Measurements from ENCODE around the gene INPP5A. TPM values are rescaled to one million over a fixed set of nuclear protein-coding genes. Genes with fewer than 3 reads are reported as not detected.
"Not testable (repeated sequence)": the region's sequence is repeated elsewhere in the genome, so short reads cannot be mapped to it uniquely, and the experiment has no call there.

Gene INPP5A
- polyA plus RNA-seq, 6 donors from 2014 or later, result 1.3 to 6.7 (median 2.1) TPM

GRCh38 chr10:132677096-132677472 lies 139.5 kb downstream of the INPP5A start:
- H3K27me3 Mint-ChIP-seq, result no peaks in the 10 kb centered on the region
- no peak overlapping the region for H3K4me3 Mint-ChIP-seq
- H3K27ac Mint-ChIP-seq, result no peak overlapping the region
- H3K36me3 Mint-ChIP-seq, result peaks cover 10 to 16% of the 10 kb centered on the region in 2 donors
- DNase-seq (no peak), ATAC-seq (ENCODE audit: low read depth in 2 of 2) (no peak)
- H3K4me1 Mint-ChIP-seq, result peaks cover 13 to 32% (median 21%) of the 10 kb centered on the region in 3 donors
- no peaks in the 10 kb centered on the region for H3K9me3 Mint-ChIP-seq

- no peaks in the 10 kb centered on the region for H3K27me3 Mint-ChIP-seq
- no peak overlapping the region for H3K4me3 Mint-ChIP-seq
- H3K36me3 Mint-ChIP-seq, result peaks cover 11 to 14% of the 10 kb centered on the region in 2 donors
- no peak overlapping the region for H3K27ac Mint-ChIP-seq
- ATAC-seq (ENCODE audit: low read depth in 2 of 2) (no peak), DNase-seq (no peak)
- peaks cover 13 to 28% (median 21%) of the 10 kb centered on the region in 3 donors for H3K4me1 Mint-ChIP-seq
- H3K9me3 Mint-ChIP-seq, result no peaks in the 10 kb centered on the region
Measured at GRCh38 chr10:132677473-132678227, 140.1 kb downstream of the INPP5A start.

- H3K36me3 Mint-ChIP-seq, result peaks cover 11% of the 10 kb centered on the region in 2 donors
- peak overlapping the region in 2 of 6 donors; percentile 49 to 90 for H3K27ac Mint-ChIP-seq
- no peaks in the 10 kb centered on the region for H3K9me3 Mint-ChIP-seq
- H3K4me1 Mint-ChIP-seq, result peaks cover 19 to 29% (median 24%) of the 10 kb centered on the region in 3 donors
- DNase-seq, result no peak
- no peaks in the 10 kb centered on the region for H3K27me3 Mint-ChIP-seq
- no peak for ATAC-seq (ENCODE audit: low read depth in 2 of 2)
- no peak overlapping the region for H3K4me3 Mint-ChIP-seq
Measured at GRCh38 chr10:132678436-132679216, 141.0 kb downstream of the INPP5A start.

- Mint-ChIP-seq H3K4me3 (no peak overlapping the region), H3K27ac (peak overlapping the region in 1 of 6 donors; percentile 89), H3K4me1 (peaks cover 22 to 32% (median 28%) of the 10 kb centered on the region in 3 donors), H3K9me3 (no peaks in the 10 kb centered on the region), H3K36me3 (peaks cover 11% of the 10 kb centered on the region in 2 donors), H3K27me3 (no peaks in the 10 kb centered on the region)
- ATAC-seq (ENCODE audit: low read depth in 2 of 2) (no peak), DNase-seq (no peak)
Measured at GRCh38 chr10:132679217-132679595, 141.6 kb downstream of the INPP5A start.

GRCh38 chr10:132679640-132680039 lies 142.1 kb downstream of the INPP5A start:
- H3K4me3 Mint-ChIP-seq, result no peak overlapping the region
- H3K4me1 Mint-ChIP-seq, result peaks cover 26 to 35% (median 32%) of the 10 kb centered on the region in 3 donors
- H3K27me3 Mint-ChIP-seq, result no peaks in the 10 kb centered on the region
- peaks cover 11% of the 10 kb centered on the region in 2 donors for H3K36me3 Mint-ChIP-seq
- no peak overlapping the region for H3K27ac Mint-ChIP-seq
- ATAC-seq (ENCODE audit: low read depth in 2 of 2) (no peak), DNase-seq (no peak)
- no peaks in the 10 kb centered on the region for H3K9me3 Mint-ChIP-seq

- H3K4me1 Mint-ChIP-seq, result peaks cover 33 to 44% (median 34%) of the 10 kb centered on the region in 3 donors
- not testable (repeated sequence) for H3K27me3 Mint-ChIP-seq; ATAC-seq (ENCODE audit: low read depth in 2 of 2); H3K27ac Mint-ChIP-seq; DNase-seq; H3K9me3 Mint-ChIP-seq; H3K4me3 Mint-ChIP-seq
- H3K36me3 Mint-ChIP-seq, result peaks cover 6 to 11% of the 10 kb centered on the region in 2 donors
Measured at GRCh38 chr10:132680741-132681140, 143.2 kb downstream of the INPP5A start.

- ATAC-seq (ENCODE audit: low read depth in 2 of 2) (no peak), DNase-seq (no peak)
- H3K36me3 Mint-ChIP-seq, result peaks cover 6 to 11% of the 10 kb centered on the region in 2 donors
- no peaks in the 10 kb centered on the region for H3K27me3 Mint-ChIP-seq
- peak overlapping the region in 2 of 6 donors; percentile 24 to 68 for H3K27ac Mint-ChIP-seq
- peak overlapping the region in 1 of 8 donors; percentile 68 for H3K4me3 Mint-ChIP-seq
- peaks cover 29 to 44% (median 34%) of the 10 kb centered on the region in 3 donors for H3K4me1 Mint-ChIP-seq
- H3K9me3 Mint-ChIP-seq, result no peaks in the 10 kb centered on the region
Measured at GRCh38 chr10:132681858-132682755, 144.5 kb downstream of the INPP5A start.

GRCh38 chr10:132684164-132684891 lies 146.7 kb downstream of the INPP5A start:
- Mint-ChIP-seq H3K4me3 (peak overlapping the region in 3 of 8 donors; percentile 3 to 72 (median 27)), H3K9me3 (peaks cover 0 to 2% (median 0%) of the 10 kb centered on the region in 7 donors)

GRCh38 chr10:132685101-132685891 lies 147.7 kb downstream of the INPP5A start:
- Mint-ChIP-seq H3K36me3 (peaks cover 6 to 21% of the 10 kb centered on the region in 2 donors), H3K27me3 (no peaks in the 10 kb centered on the region), H3K4me1 (peaks cover 27 to 33% (median 33%) of the 10 kb centered on the region in 3 donors), H3K27ac (peak overlapping the region; percentile 13 to 73 (median 56)), H3K9me3 (peaks cover 0 to 2% (median 0%) of the 10 kb centered on the region in 7 donors), H3K4me3 (peak overlapping the region in 6 of 8 donors; percentile 10 to 72 (median 42))
- DNase-seq, result peak; percentile 41
- peak; percentile 92 to 96 for ATAC-seq (ENCODE audit: low read depth in 2 of 2)

More at GRCh38 chr10:132684164-132684891, 146.7 kb downstream of the INPP5A start:
- no peaks in the 10 kb centered on the region for H3K27me3 Mint-ChIP-seq
- DNase-seq (no peak), ATAC-seq (ENCODE audit: low read depth in 2 of 2) (peak in 1 of 2 donors; percentile 10)
- peak overlapping the region in 3 of 6 donors; percentile 42 to 77 (median 53) for H3K27ac Mint-ChIP-seq
- peaks cover 28 to 35% (median 33%) of the 10 kb centered on the region in 3 donors for H3K4me1 Mint-ChIP-seq
- peaks cover 6 to 19% of the 10 kb centered on the region in 2 donors for H3K36me3 Mint-ChIP-seq

- H3K36me3 Mint-ChIP-seq, result peaks cover 10 to 29% of the 10 kb centered on the region in 2 donors
- H3K9me3 Mint-ChIP-seq, result peaks cover 0 to 2% (median 0%) of the 10 kb centered on the region in 7 donors
- peaks cover 27 to 37% (median 33%) of the 10 kb centered on the region in 3 donors for H3K4me1 Mint-ChIP-seq
- H3K4me3 Mint-ChIP-seq, result no peak overlapping the region
- ATAC-seq (ENCODE audit: low read depth in 2 of 2), result no peak
- no peaks in the 10 kb centered on the region for H3K27me3 Mint-ChIP-seq
- H3K27ac Mint-ChIP-seq, result no peak overlapping the region
- no peak for DNase-seq
Measured at GRCh38 chr10:132685921-132686680, 148.5 kb downstream of the INPP5A start.

GRCh38 chr10:132687181-132687892 lies 149.8 kb downstream of the INPP5A start:
- Mint-ChIP-seq H3K4me1 (peaks cover 26 to 35% (median 29%) of the 10 kb centered on the region in 3 donors), H3K9me3 (peaks cover 0 to 7% (median 4%) of the 10 kb centered on the region in 7 donors), H3K27me3 (no peaks in the 10 kb centered on the region), H3K4me3 (no peak overlapping the region), H3K36me3 (peaks cover 10 to 30% of the 10 kb centered on the region in 2 donors), H3K27ac (peak overlapping the region in 1 of 6 donors; percentile 47)
- ATAC-seq (ENCODE audit: low read depth in 2 of 2) (no peak), DNase-seq (no peak)
